GM12878 (cell line): ENCODE data around the gene NCDN. TPM values are rescaled to one million over a fixed set of nuclear protein-coding genes. Genes with fewer than 3 reads are reported as not detected.

Experiments used
- ATAC-seq: fragments of 200-7000 bp; cut with Tn5 transposase; 3 replicates; pipeline ENCODE4 v1.9.1; 2020; ENCODE audit warnings: mild to moderate bottlenecking, moderate library complexity
- BruUV-seq: library from RNA; stranded (reverse); fragments of 400-500 nt; replicated peaks from 2 replicates; lab custom pipeline; 2021; lab: Mats Ljungman, UMichigan
- CTCF ChIA-PET: fragments of 300-600 bp; sonication (Branson Sonifier 250); formaldehyde crosslinking; extraction: SDS; loops from one replicate; lab custom pipeline; 2021; ENCODE audit warnings: inconsistent platforms; lab: Yijun Ruan, JAX
- POLR2A ChIA-PET: fragments of 350-600 bp; formaldehyde crosslinking; extraction: SDS; loops from one replicate; lab custom pipeline; 2021; ENCODE audit warnings: inconsistent platforms; lab: Charles Lee
- RAD21 ChIA-PET: fragments of 300-600 bp; sonication (Branson Sonifier 250); formaldehyde crosslinking; loops from one replicate; lab custom pipeline; 2023; ENCODE audit warnings: antibody characterized with exemption; ENCODE audit not compliant: unreplicated experiment; lab: Charles Lee
- SMC1A ChIA-PET: fragments of 300-600 bp; sonication (Branson Sonifier 250); formaldehyde crosslinking; loops from one replicate; lab custom pipeline; 2023; ENCODE audit not compliant: unreplicated experiment, uncharacterized antibody; lab: Charles Lee
- DNase-seq: peaks from one replicate; pipeline ENCODE4 v3.0.0-alpha.2; 2011; ENCODE audit warnings: low read depth, low spot score
- FAIRE-seq: peaks from 3 replicates; lab custom pipeline; 2011; peaks lifted over from hg19 to GRCh38; lab: Jason Lieb, UNC
- H2AFZ ChIP-seq: 2 replicates; pipeline ENCODE4 v1.6.0; 2011; ENCODE audit warnings: low read depth, low read length, control low read depth; ENCODE audit not compliant: control insufficient read depth
- H3K27ac ChIP-seq: 2 replicates; pipeline ENCODE4 v1.5.1; 2011; ENCODE audit warnings: control low read depth; ENCODE audit not compliant: control insufficient read depth, insufficient read depth
- H3K27me3 ChIP-seq, 2 experiments: replicated peaks in 1 of 2; 2 replicates each; pipeline versions ENCODE4 v1.6.0 to v1.6.1; 2011; ENCODE audit warnings: low read length in 1 of 2; ENCODE audit not compliant: control insufficient read depth in 2 of 2, insufficient read depth in 2 of 2
- H3K36me3 ChIP-seq, 2 experiments: 2 replicates each; pipeline ENCODE4 v1.5.1; 2011; ENCODE audit warnings: low read length in 1 of 2; ENCODE audit not compliant: control insufficient read depth in 2 of 2, insufficient read depth in 2 of 2
- H3K4me1 ChIP-seq: 2 replicates; pipeline ENCODE4 v1.6.1; 2011; ENCODE audit warnings: mild to moderate bottlenecking, low read length, moderate library complexity, mixed read lengths; ENCODE audit not compliant: control insufficient read depth, insufficient read depth
- H3K4me2 ChIP-seq: 2 replicates; pipeline ENCODE4 v1.6.0; 2011; ENCODE audit warnings: control low read depth; ENCODE audit not compliant: control insufficient read depth, insufficient read depth
- H3K4me3 ChIP-seq: fragments of 200-600 bp; sonication (generic); 2 replicates; pipeline ENCODE4 v1.5.1; 2016
- H3K79me2 ChIP-seq: 2 replicates; pipeline ENCODE4 v1.6.0; 2011; ENCODE audit warnings: low read length; ENCODE audit not compliant: control insufficient read depth, insufficient read depth
- H3K9ac ChIP-seq: 2 replicates; pipeline ENCODE4 v1.8.0; 2011; ENCODE audit warnings: low read length, control low read depth, mixed read lengths; ENCODE audit not compliant: control insufficient read depth, insufficient read depth
- H3K9me3 ChIP-seq: replicated peaks from 3 replicates; pipeline ENCODE4 v1.5.1; 2011; ENCODE audit warnings: mild to moderate bottlenecking, low read length; ENCODE audit not compliant: control insufficient read depth, insufficient read depth
- H4K20me1 ChIP-seq: 2 replicates; pipeline ENCODE4 v1.6.0; 2011; ENCODE audit not compliant: control insufficient read depth, insufficient read depth
- HDGF ChIP-seq: fragments of 450-650 bp; IDR thresholded peaks from 2 replicates; pipeline ENCODE4 v1.6.1; 2016; ENCODE audit warnings: antibody characterized with exemption
- WGBS: methylation state at CpG from one replicate; pipeline ENCODE4 v1.1.6; 2016; ENCODE audit warnings: low lambda C conversion rate; ENCODE audit not compliant: insufficient replicate concordance, insufficient coverage; ENCODE audit errors: missing lambda C conversion rate; 5-methylcytosine and 5-hydroxymethylcytosine counted together
- in situ Hi-C: fragments of 300-500 bp; cut with MboI; formaldehyde crosslinking; loops from 9 replicates; pipeline ENCODE4 v1.14.3; 2018; ENCODE audit warnings: mixed read lengths
- intact Hi-C: fragments of 100-400 bp; cut with micrococcal nuclease; formaldehyde crosslinking; loops from one replicate; pipeline ENCODE4 v1.14.2; 2022; ENCODE audit not compliant: unreplicated experiment
- polyA plus RNA-seq, 11 experiments: library from polyadenylated mRNA; depleted of rRNA in 4 of 11; unstranded in 6 of 11; stranded (reverse) in 5 of 11; fragments of >200 nt; fragmentation: Nextera tagmentation in 4 of 11; fragmentation: Illumina TruSeq in 1 of 11; extraction: Ambion mirVana in 4 of 11; extraction: Trizol in 1 of 11; gene quantifications; 1 replicate in 1 of 11; 2 replicates in 10 of 11; pipeline versions ENCODE4 v1.2.1 to v1.2.3, GENCODE V29; 2011 to 2016; ENCODE audit warnings: inconsistent platforms in 2 of 11, missing spikeins in 2 of 11, low read depth in 1 of 11
- total RNA-seq, 4 experiments: library from RNA; depleted of rRNA in 3 of 4; stranded (reverse); fragments of >200 nt in 3 of 4; fragmentation: Illumina TruSeq in 1 of 4; extraction: Trizol in 1 of 4; gene quantifications; 2 replicates each; pipeline versions ENCODE4 v1.2.1 to v1.2.3, GENCODE V29; 2013 to 2021
- TF ChIP-seq, protein P1 (sequence below): fragments of 450-650 bp; IDR thresholded peaks from 2 replicates; pipeline ENCODE4 v1.6.1; 2017; ENCODE audit warnings: mild to moderate bottlenecking, moderate library complexity
- TF ChIP-seq, protein P2 (sequence below), 3 experiments: IDR thresholded peaks in 2 of 3; conservative IDR thresholded peaks in 1 of 3; 2 replicates each; pipeline ENCODE4 v1.5.1; 2011; ENCODE audit warnings: low read depth in 3 of 3, low read length in 3 of 3, mild to moderate bottlenecking in 3 of 3, control low read depth in 2 of 3, moderate library complexity in 2 of 3, inconsistent platforms in 1 of 3, mixed read lengths in 1 of 3; ENCODE audit not compliant: control insufficient read depth in 2 of 3, insufficient read depth in 1 of 3; ENCODE audit errors: extremely low read depth in 1 of 3
- TF ChIP-seq, protein P3 (sequence below): fragments of 450-650 bp; IDR thresholded peaks from 2 replicates; pipeline ENCODE4 v1.6.1; 2017; ENCODE audit warnings: mild to moderate bottlenecking, low read depth, inconsistent platforms; ENCODE audit not compliant: poor library complexity, severe bottlenecking

NCDN gene
- total and polyA plus RNA-seq, 10 of the 15 experiments (the other 5 are each of a cell fraction or from before 2014, with no cell fraction given), result 1.8 to 25.5 (median 10.9) TPM

DNA sequence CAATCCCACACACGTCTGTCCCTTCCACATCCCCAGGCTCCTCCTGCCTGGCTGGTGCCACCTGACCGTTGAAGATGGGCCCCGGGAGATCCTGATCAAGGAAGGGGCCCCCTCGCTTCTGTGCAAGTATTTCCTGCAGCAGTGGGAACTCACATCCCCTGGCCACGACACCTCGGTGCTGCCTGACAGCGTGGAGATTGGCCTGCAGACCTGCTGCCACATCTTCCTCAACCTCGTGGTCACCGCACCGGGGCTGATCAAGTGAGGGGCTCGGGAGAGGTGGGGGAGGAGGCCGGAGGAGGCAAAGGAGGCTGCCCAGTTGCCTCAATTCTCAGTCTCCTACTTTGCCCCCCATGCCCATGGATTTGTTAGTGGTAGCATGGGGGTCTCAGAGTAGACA is 5.6 kb downstream of the NCDN start:
- Histone ChIP-seq H2AFZ (no peak overlapping the region), H3K4me1 (no peaks in the 10 kb centered on the region; the same call in 1 of the 2 replicates), H3K79me2 (peaks cover 6% of the 10 kb centered on the region), H4K20me1 (no peaks in the 10 kb centered on the region), H3K36me3 (peaks cover 0 to 12% of the 10 kb centered on the region in 2 experiments; a peak in 2 of 4 replicates), H3K27me3 (no peaks in the 10 kb centered on the region), H3K9me3 (no peaks in the 10 kb centered on the region), H3K4me2 (no peak overlapping the region; the same call in 1 of the 2 replicates), H3K4me3 (no peak overlapping the region), H3K27ac (no peak overlapping the region), H3K9ac (no peak overlapping the region)
- in situ Hi-C loops, result loop anchor here (5.0 kb wide), 1 partner anchor 111 kb away; no protein-coding TSS in a partner anchor
- POLR2A ChIA-PET, result no interaction called here
- CTCF ChIA-PET, result interaction anchor here (1.0 to 4.9 kb wide), 4 partner anchors 24 to 153 kb away, joined by 3 to 69 read pairs (median 4); no protein-coding TSS in a partner anchor
- ATAC-seq (no peak), FAIRE-seq (no peak), DNase-seq (no peak)
- SMC1A ChIA-PET, result interaction anchor here (2.1 to 3.2 kb wide), 2 partner anchors 108 to 112 kb away, joined by 11 to 25 read pairs; no protein-coding TSS in a partner anchor
- intact Hi-C loops, result no loop called here
- 58% methylated on average over 12 of the region's 12 CpGs for WGBS
- TF ChIP-seq, protein P1, sequence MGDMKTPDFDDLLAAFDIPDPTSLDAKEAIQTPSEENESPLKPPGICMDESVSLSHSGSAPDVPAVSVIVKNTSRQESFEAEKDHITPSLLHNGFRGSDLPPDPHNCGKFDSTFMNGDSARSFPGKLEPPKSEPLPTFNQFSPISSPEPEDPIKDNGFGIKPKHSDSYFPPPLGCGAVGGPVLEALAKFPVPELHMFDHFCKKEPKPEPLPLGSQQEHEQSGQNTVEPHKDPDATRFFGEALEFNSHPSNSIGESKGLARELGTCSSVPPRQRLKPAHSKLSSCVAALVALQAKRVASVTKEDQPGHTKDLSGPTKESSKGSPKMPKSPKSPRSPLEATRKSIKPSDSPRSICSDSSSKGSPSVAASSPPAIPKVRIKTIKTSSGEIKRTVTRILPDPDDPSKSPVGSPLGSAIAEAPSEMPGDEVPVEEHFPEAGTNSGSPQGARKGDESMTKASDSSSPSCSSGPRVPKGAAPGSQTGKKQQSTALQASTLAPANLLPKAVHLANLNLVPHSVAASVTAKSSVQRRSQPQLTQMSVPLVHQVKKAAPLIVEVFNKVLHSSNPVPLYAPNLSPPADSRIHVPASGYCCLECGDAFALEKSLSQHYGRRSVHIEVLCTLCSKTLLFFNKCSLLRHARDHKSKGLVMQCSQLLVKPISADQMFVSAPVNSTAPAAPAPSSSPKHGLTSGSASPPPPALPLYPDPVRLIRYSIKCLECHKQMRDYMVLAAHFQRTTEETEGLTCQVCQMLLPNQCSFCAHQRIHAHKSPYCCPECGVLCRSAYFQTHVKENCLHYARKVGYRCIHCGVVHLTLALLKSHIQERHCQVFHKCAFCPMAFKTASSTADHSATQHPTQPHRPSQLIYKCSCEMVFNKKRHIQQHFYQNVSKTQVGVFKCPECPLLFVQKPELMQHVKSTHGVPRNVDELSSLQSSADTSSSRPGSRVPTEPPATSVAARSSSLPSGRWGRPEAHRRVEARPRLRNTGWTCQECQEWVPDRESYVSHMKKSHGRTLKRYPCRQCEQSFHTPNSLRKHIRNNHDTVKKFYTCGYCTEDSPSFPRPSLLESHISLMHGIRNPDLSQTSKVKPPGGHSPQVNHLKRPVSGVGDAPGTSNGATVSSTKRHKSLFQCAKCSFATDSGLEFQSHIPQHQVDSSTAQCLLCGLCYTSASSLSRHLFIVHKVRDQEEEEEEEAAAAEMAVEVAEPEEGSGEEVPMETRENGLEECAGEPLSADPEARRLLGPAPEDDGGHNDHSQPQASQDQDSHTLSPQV, result no peak
- TF ChIP-seq, protein P2, sequence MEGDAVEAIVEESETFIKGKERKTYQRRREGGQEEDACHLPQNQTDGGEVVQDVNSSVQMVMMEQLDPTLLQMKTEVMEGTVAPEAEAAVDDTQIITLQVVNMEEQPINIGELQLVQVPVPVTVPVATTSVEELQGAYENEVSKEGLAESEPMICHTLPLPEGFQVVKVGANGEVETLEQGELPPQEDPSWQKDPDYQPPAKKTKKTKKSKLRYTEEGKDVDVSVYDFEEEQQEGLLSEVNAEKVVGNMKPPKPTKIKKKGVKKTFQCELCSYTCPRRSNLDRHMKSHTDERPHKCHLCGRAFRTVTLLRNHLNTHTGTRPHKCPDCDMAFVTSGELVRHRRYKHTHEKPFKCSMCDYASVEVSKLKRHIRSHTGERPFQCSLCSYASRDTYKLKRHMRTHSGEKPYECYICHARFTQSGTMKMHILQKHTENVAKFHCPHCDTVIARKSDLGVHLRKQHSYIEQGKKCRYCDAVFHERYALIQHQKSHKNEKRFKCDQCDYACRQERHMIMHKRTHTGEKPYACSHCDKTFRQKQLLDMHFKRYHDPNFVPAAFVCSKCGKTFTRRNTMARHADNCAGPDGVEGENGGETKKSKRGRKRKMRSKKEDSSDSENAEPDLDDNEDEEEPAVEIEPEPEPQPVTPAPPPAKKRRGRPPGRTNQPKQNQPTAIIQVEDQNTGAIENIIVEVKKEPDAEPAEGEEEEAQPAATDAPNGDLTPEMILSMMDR (IDR thresholded peaks at IDR 0.05 in 2 of 3, conservative IDR thresholded peaks at IDR 0.05 in 1 of 3; ENCODE audit: control insufficient read depth in 2 of 3, extremely low read depth in 1 of 3, insufficient read depth in 1 of 3, low read depth in 3 of 3, low read length in 3 of 3), result no peak
- TF ChIP-seq, protein P3, sequence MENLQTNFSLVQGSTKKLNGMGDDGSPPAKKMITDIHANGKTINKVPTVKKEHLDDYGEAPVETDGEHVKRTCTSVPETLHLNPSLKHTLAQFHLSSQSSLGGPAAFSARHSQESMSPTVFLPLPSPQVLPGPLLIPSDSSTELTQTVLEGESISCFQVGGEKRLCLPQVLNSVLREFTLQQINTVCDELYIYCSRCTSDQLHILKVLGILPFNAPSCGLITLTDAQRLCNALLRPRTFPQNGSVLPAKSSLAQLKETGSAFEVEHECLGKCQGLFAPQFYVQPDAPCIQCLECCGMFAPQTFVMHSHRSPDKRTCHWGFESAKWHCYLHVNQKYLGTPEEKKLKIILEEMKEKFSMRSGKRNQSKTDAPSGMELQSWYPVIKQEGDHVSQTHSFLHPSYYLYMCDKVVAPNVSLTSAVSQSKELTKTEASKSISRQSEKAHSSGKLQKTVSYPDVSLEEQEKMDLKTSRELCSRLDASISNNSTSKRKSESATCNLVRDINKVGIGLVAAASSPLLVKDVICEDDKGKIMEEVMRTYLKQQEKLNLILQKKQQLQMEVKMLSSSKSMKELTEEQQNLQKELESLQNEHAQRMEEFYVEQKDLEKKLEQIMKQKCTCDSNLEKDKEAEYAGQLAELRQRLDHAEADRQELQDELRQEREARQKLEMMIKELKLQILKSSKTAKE, result no peak
- TF ChIP-seq HDGF, result no peak
- RAD21 ChIA-PET, result interaction anchor here (4.9 kb wide), 1 partner anchor 111 kb away, joined by 46 read pairs; no protein-coding TSS in a partner anchor
- BruUV-seq, result no TSS peak
